ENCODE measurements around the gene MALAT1.

The MALAT1 gene

DNA sequence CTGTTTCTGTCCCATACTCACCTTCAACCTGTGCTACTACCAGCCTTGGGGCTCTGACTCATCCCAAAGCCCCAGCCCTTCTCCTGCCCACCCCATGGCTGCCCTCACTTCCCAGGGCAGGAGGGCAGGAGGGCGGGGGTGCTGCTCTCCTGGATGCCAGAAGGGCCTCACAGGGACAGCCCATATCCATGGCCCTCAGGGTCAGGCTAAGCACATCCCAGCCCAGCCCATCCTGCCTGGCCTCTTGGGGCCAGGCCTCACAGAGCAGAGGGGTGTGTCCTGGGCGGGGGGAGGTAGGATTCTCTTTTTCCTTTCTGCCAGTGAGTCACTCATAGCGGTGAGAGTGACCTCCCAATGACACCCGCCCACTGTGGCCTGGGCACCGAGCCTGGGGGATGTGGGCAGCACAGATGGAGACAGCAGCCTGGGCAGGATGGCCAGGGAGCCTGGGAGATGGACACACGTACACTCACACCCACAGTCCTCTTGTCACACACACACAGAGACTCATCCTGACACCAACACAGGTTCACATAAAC is 56.9 kb downstream of the MALAT1 start:
- H3K79me2 ChIP-seq, result peaks cover 3% of the 10 kb centered on the region
- no peak overlapping the region for H3K4me2 ChIP-seq (ENCODE audit: low read length)
- no peaks in the 10 kb centered on the region for H3K27me3 ChIP-seq (ENCODE audit: control insufficient read depth, insufficient read depth, low read length)
- H2AFZ ChIP-seq, result no peak overlapping the region
- peaks cover 21% of the 10 kb centered on the region for H3K4me1 ChIP-seq
- no peak overlapping the region for H3K4me3 ChIP-seq (ENCODE audit: low read depth, low read length)
- peak overlapping the region; percentile 82 for H3K27ac ChIP-seq
- H3K36me3 ChIP-seq (ENCODE audit: control insufficient read depth, insufficient read depth, low read length), result no peaks in the 10 kb centered on the region
- TF ChIP-seq, protein P1, sequence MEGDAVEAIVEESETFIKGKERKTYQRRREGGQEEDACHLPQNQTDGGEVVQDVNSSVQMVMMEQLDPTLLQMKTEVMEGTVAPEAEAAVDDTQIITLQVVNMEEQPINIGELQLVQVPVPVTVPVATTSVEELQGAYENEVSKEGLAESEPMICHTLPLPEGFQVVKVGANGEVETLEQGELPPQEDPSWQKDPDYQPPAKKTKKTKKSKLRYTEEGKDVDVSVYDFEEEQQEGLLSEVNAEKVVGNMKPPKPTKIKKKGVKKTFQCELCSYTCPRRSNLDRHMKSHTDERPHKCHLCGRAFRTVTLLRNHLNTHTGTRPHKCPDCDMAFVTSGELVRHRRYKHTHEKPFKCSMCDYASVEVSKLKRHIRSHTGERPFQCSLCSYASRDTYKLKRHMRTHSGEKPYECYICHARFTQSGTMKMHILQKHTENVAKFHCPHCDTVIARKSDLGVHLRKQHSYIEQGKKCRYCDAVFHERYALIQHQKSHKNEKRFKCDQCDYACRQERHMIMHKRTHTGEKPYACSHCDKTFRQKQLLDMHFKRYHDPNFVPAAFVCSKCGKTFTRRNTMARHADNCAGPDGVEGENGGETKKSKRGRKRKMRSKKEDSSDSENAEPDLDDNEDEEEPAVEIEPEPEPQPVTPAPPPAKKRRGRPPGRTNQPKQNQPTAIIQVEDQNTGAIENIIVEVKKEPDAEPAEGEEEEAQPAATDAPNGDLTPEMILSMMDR (IDR thresholded peaks at IDR 0.05), result no peak
- H3K9ac ChIP-seq, result no peak overlapping the region
- no peaks in the 10 kb centered on the region for H3K9me3 ChIP-seq (ENCODE audit: control insufficient read depth, low read length)
